Upper lobe of right lung (tissue), 1 donor: ENCODE results near the gene FAM131C. TPM values are rescaled to one million over a fixed set of nuclear protein-coding genes. Genes with fewer than 3 reads are reported as not detected.

ENCODE experiments used
- ATAC-seq: fragments of 200-7000 bp; cut with Tn5 transposase; one replicate; pipeline ENCODE4 v1.9.1; 2020; ENCODE audit warnings: mild to moderate bottlenecking, moderate library complexity
- DNase-seq: peaks from one replicate; pipeline ENCODE4 v3.0.0-alpha.2; 2020
- H3K27ac ChIP-seq: fragments of 200-600 bp; one replicate; pipeline ENCODE4 v1.8.0; 2022
- H3K27me3 ChIP-seq: fragments of 200-600 bp; one replicate; pipeline ENCODE4 v1.8.0; 2022; ENCODE audit warnings: mild to moderate bottlenecking
- H3K36me3 ChIP-seq: fragments of 200-600 bp; one replicate; pipeline ENCODE4 v1.8.0; 2022
- H3K4me1 ChIP-seq: fragments of 200-600 bp; one replicate; pipeline ENCODE4 v1.8.0; 2022
- H3K4me3 ChIP-seq: fragments of 200-600 bp; one replicate; pipeline ENCODE4 v1.8.0; 2022; ENCODE audit warnings: mild to moderate bottlenecking
- H3K9me3 ChIP-seq: fragments of 200-600 bp; one replicate; pipeline ENCODE4 v1.8.0; 2022
- intact Hi-C: fragments of 100-400 bp; cut with DNase I; formaldehyde crosslinking; loops from one replicate; pipeline ENCODE4 v1.11.0; 2022
- total RNA-seq: library from RNA; stranded (reverse); fragmentation: NEBNext Ultra II Directional; extraction: Animal tissue kit (Norgen Biotek cat#: 25700); gene quantifications from one replicate; pipeline ENCODE4 v1.2.1, GENCODE V29; 2021
- TF ChIP-seq, protein P1 (sequence below): fragments of 200-600 bp; IDR thresholded peaks from one replicate; pipeline ENCODE4 v1.8.0; 2022; ENCODE audit warnings: antibody characterized with exemption
- donor health status: DM: no; HTN: yes; CAD: no; lungs with severe emphysema.

Gene FAM131C
- total RNA-seq, 1 donor from 2014 or later = not detected

- TF ChIP-seq, protein P1, sequence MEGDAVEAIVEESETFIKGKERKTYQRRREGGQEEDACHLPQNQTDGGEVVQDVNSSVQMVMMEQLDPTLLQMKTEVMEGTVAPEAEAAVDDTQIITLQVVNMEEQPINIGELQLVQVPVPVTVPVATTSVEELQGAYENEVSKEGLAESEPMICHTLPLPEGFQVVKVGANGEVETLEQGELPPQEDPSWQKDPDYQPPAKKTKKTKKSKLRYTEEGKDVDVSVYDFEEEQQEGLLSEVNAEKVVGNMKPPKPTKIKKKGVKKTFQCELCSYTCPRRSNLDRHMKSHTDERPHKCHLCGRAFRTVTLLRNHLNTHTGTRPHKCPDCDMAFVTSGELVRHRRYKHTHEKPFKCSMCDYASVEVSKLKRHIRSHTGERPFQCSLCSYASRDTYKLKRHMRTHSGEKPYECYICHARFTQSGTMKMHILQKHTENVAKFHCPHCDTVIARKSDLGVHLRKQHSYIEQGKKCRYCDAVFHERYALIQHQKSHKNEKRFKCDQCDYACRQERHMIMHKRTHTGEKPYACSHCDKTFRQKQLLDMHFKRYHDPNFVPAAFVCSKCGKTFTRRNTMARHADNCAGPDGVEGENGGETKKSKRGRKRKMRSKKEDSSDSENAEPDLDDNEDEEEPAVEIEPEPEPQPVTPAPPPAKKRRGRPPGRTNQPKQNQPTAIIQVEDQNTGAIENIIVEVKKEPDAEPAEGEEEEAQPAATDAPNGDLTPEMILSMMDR = no peak
Observed at GRCh38 chr1:16013220-16013907, 60.1 kb downstream of the FAM131C start.

GRCh38 chr1:16012590-16013219, 60.7 kb downstream of the FAM131C start:
- TF ChIP-seq, protein P1 = no peak
- Histone ChIP-seq H3K9me3 (no peaks in the 10 kb centered on the region), H3K27ac (peak overlapping the region; percentile 60), H3K36me3 (no peaks in the 10 kb centered on the region), H3K4me1 (peaks cover 19% of the 10 kb centered on the region), H3K4me3 (peak overlapping the region; percentile 46), H3K27me3 (no peaks in the 10 kb centered on the region)
- intact Hi-C loops = no loop called here
- DNase-seq = peak; percentile 87
- ATAC-seq = peak; percentile 77

More at GRCh38 chr1:16013220-16013907, 60.1 kb downstream of the FAM131C start:
- no peaks in the 10 kb centered on the region for H3K9me3 ChIP-seq
- H3K27me3 ChIP-seq = no peaks in the 10 kb centered on the region
- H3K4me1 ChIP-seq = peaks cover 25% of the 10 kb centered on the region
- peak overlapping the region; percentile 60 for H3K27ac ChIP-seq
- ATAC-seq (peak; percentile 32), DNase-seq (no peak)
- intact Hi-C loops = no loop called here
- peak overlapping the region; percentile 46 for H3K4me3 ChIP-seq
- H3K36me3 ChIP-seq = no peaks in the 10 kb centered on the region

- ATAC-seq = no peak
- no peak for DNase-seq
- Histone ChIP-seq H3K36me3 (no peaks in the 10 kb centered on the region), H3K27me3 (no peaks in the 10 kb centered on the region), H3K4me1 (peaks cover 16% of the 10 kb centered on the region), H3K27ac (no peak overlapping the region), H3K9me3 (no peaks in the 10 kb centered on the region), H3K4me3 (no peak overlapping the region)
- TF ChIP-seq, protein P1 = no peak
- intact Hi-C loops = no loop called here
Observed at GRCh38 chr1:16011936-16012589, 61.4 kb downstream of the FAM131C start.

- no peaks in the 10 kb centered on the region for H3K9me3 ChIP-seq
- TF ChIP-seq, protein P1 = no peak
- peaks cover 16% of the 10 kb centered on the region for H3K4me1 ChIP-seq
- no peaks in the 10 kb centered on the region for H3K27me3 ChIP-seq
- no peaks in the 10 kb centered on the region for H3K36me3 ChIP-seq
- ATAC-seq (no peak), DNase-seq (no peak)
- H3K4me3 ChIP-seq = no peak overlapping the region
- intact Hi-C loops = no loop called here
- H3K27ac ChIP-seq = no peak overlapping the region
Observed at GRCh38 chr1:16010837-16011236, 62.6 kb downstream of the FAM131C start.

DNA sequence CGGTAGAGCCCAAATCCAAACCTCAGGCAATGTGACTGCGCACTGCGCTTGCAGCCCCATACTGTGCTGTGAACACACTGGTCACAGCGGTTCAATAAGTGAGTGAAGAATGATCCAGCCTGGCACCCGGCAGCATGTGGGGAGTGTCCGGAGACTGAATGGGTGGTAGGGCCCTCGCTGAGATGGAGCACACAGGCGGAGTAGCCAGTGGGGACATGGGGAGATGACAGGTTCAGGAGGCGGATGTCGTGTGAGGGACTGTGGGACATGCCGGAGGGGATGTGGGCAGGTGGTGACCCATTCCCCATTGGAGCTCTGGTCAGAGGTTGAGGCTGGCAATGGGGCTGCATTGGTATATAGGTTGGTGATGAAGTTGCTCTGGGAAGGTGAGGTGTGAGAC, 63.8 kb downstream of the FAM131C start:
- TF ChIP-seq, protein P1 = no peak
- no peaks in the 10 kb centered on the region for H3K9me3 ChIP-seq
- H3K4me3 ChIP-seq = no peak overlapping the region
- H3K4me1 ChIP-seq = peaks cover 16% of the 10 kb centered on the region
- H3K27me3 ChIP-seq = no peaks in the 10 kb centered on the region
- no peaks in the 10 kb centered on the region for H3K36me3 ChIP-seq
- no peak for DNase-seq
- intact Hi-C loops = loop anchor here (5.0 kb wide), 1 partner anchor 48 kb away; no protein-coding TSS in a partner anchor
- H3K27ac ChIP-seq = no peak overlapping the region
- ATAC-seq = no peak
